Stimulated activated naive CD8-positive, alpha-beta T cell treated with anti-CD3 and anti-CD28 coated beads, Interleukin-15, Interleukin-2, amounts not matched to agents 100 ng/mL and 50 ng/mL, for 24 hours (primary cell): ENCODE measurements around the gene APCDD1L.

Experiments
- H3K27ac Mint-ChIP-seq: one replicate; pipeline ENCODE4 v1.8.0; 2021; ENCODE audit warnings: mild to moderate bottlenecking, mixed read lengths
- H3K27me3 Mint-ChIP-seq: one replicate; pipeline ENCODE4 v1.8.0; 2021; ENCODE audit warnings: mixed read lengths
- H3K36me3 Mint-ChIP-seq: one replicate; pipeline ENCODE4 v1.8.0; 2021; ENCODE audit warnings: low read depth, mixed read lengths
- H3K4me1 Mint-ChIP-seq: one replicate; pipeline ENCODE4 v1.8.0; 2021; ENCODE audit warnings: low read depth, mixed read lengths
- H3K4me3 Mint-ChIP-seq: one replicate; pipeline ENCODE4 v1.8.0; 2021; ENCODE audit warnings: mild to moderate bottlenecking, mixed read lengths
- H3K9me3 Mint-ChIP-seq: one replicate; pipeline ENCODE4 v1.8.0; 2021; ENCODE audit warnings: mixed read lengths

APCDD1L gene

GRCh38 chr20:58515233-58516212 lies at the start of gene APCDD1L:
TSS of gene APCDD1L (minus strand) at chr20:58515399. CDS start at chr20:58514707, 692 bp downstream.
- Mint-ChIP-seq H3K4me1 (peaks cover 4% of the 10 kb centered on the region), H3K4me3 (no peak within 1 kb of the TSS), H3K27ac (no peak within 1 kb of the TSS), H3K27me3 (peaks cover 51% of the 10 kb centered on the region), H3K9me3 (no peaks in the 10 kb centered on the region), H3K36me3 (no peaks in the 10 kb centered on the region)

- Mint-ChIP-seq H3K4me1 (no peaks in the 10 kb centered on the region), H3K4me3 (no peak overlapping the region), H3K36me3 (no peaks in the 10 kb centered on the region), H3K9me3 (no peaks in the 10 kb centered on the region), H3K27ac (no peak overlapping the region), H3K27me3 (peaks cover 14% of the 10 kb centered on the region)
Observed at GRCh38 chr20:58559368-58559729, 44.1 kb upstream of the APCDD1L start.

- no peak overlapping the region for H3K27ac Mint-ChIP-seq
- peaks cover 16% of the 10 kb centered on the region for H3K27me3 Mint-ChIP-seq
- no peak overlapping the region for H3K4me3 Mint-ChIP-seq
- no peaks in the 10 kb centered on the region for H3K9me3 Mint-ChIP-seq
- H3K4me1 Mint-ChIP-seq: no peaks in the 10 kb centered on the region
- no peaks in the 10 kb centered on the region for H3K36me3 Mint-ChIP-seq
Observed at GRCh38 chr20:58558486-58559367, 43.5 kb upstream of the APCDD1L start.

- H3K27ac Mint-ChIP-seq: no peak overlapping the region
- no peak overlapping the region for H3K4me3 Mint-ChIP-seq
- no peaks in the 10 kb centered on the region for H3K36me3 Mint-ChIP-seq
- peaks cover 16% of the 10 kb centered on the region for H3K27me3 Mint-ChIP-seq
- H3K4me1 Mint-ChIP-seq: no peaks in the 10 kb centered on the region
- no peaks in the 10 kb centered on the region for H3K9me3 Mint-ChIP-seq
Observed at GRCh38 chr20:58557733-58558342, 42.6 kb upstream of the APCDD1L start.

- no peaks in the 10 kb centered on the region for H3K36me3 Mint-ChIP-seq
- no peak overlapping the region for H3K27ac Mint-ChIP-seq
- peaks cover 16% of the 10 kb centered on the region for H3K27me3 Mint-ChIP-seq
Observed at GRCh38 chr20:58556961-58557360, 41.8 kb upstream of the APCDD1L start.

GRCh38 chr20:58555078-58555765 lies 40.0 kb upstream of the APCDD1L start:
- no peak overlapping the region for H3K4me3 Mint-ChIP-seq
- H3K9me3 Mint-ChIP-seq: no peaks in the 10 kb centered on the region
- H3K27me3 Mint-ChIP-seq: peaks cover 16% of the 10 kb centered on the region
- no peaks in the 10 kb centered on the region for H3K36me3 Mint-ChIP-seq
- no peaks in the 10 kb centered on the region for H3K4me1 Mint-ChIP-seq
- no peak overlapping the region for H3K27ac Mint-ChIP-seq

More at GRCh38 chr20:58556961-58557360, 41.8 kb upstream of the APCDD1L start:
- no peaks in the 10 kb centered on the region for H3K9me3 Mint-ChIP-seq
- H3K4me1 Mint-ChIP-seq: no peaks in the 10 kb centered on the region
- no peak overlapping the region for H3K4me3 Mint-ChIP-seq

- Mint-ChIP-seq H3K4me1 (no peaks in the 10 kb centered on the region), H3K36me3 (no peaks in the 10 kb centered on the region), H3K27me3 (peaks cover 16% of the 10 kb centered on the region), H3K4me3 (no peak overlapping the region), H3K27ac (no peak overlapping the region), H3K9me3 (no peaks in the 10 kb centered on the region)
Observed at GRCh38 chr20:58554541-58554940, 39.3 kb upstream of the APCDD1L start.

- no peak overlapping the region for H3K4me3 Mint-ChIP-seq
Observed at GRCh38 chr20:58553841-58554240, 38.6 kb upstream of the APCDD1L start.

GRCh38 chr20:58553166-58553696 lies 38.0 kb upstream of the APCDD1L start:
- H3K36me3 Mint-ChIP-seq: no peaks in the 10 kb centered on the region
- no peak overlapping the region for H3K4me3 Mint-ChIP-seq
- H3K9me3 Mint-ChIP-seq: no peaks in the 10 kb centered on the region
- H3K27me3 Mint-ChIP-seq: peaks cover 16% of the 10 kb centered on the region
- no peak overlapping the region for H3K27ac Mint-ChIP-seq
- H3K4me1 Mint-ChIP-seq: no peaks in the 10 kb centered on the region

More at GRCh38 chr20:58553841-58554240, 38.6 kb upstream of the APCDD1L start:
- H3K27me3 Mint-ChIP-seq: peaks cover 16% of the 10 kb centered on the region
- no peaks in the 10 kb centered on the region for H3K4me1 Mint-ChIP-seq
- H3K9me3 Mint-ChIP-seq: no peaks in the 10 kb centered on the region
- H3K27ac Mint-ChIP-seq: no peak overlapping the region
- no peaks in the 10 kb centered on the region for H3K36me3 Mint-ChIP-seq

- peaks cover 15% of the 10 kb centered on the region for H3K27me3 Mint-ChIP-seq
- H3K4me1 Mint-ChIP-seq: no peaks in the 10 kb centered on the region
- H3K36me3 Mint-ChIP-seq: no peaks in the 10 kb centered on the region
- no peak overlapping the region for H3K4me3 Mint-ChIP-seq
- no peak overlapping the region for H3K27ac Mint-ChIP-seq
- no peaks in the 10 kb centered on the region for H3K9me3 Mint-ChIP-seq
Observed at GRCh38 chr20:58552366-58552934, 37.3 kb upstream of the APCDD1L start.

- H3K27ac Mint-ChIP-seq: no peak overlapping the region
- no peaks in the 10 kb centered on the region for H3K4me1 Mint-ChIP-seq
- H3K4me3 Mint-ChIP-seq: no peak overlapping the region
Observed at GRCh38 chr20:58551631-58552030, 36.4 kb upstream of the APCDD1L start.

GRCh38 chr20:58550275-58551059 lies 35.3 kb upstream of the APCDD1L start:
- H3K9me3 Mint-ChIP-seq: no peaks in the 10 kb centered on the region
- no peak overlapping the region for H3K4me3 Mint-ChIP-seq
- peaks cover 8% of the 10 kb centered on the region for H3K27me3 Mint-ChIP-seq
- H3K36me3 Mint-ChIP-seq: no peaks in the 10 kb centered on the region
- no peak overlapping the region for H3K27ac Mint-ChIP-seq
- H3K4me1 Mint-ChIP-seq: no peaks in the 10 kb centered on the region

More at GRCh38 chr20:58551631-58552030, 36.4 kb upstream of the APCDD1L start:
- H3K36me3 Mint-ChIP-seq: no peaks in the 10 kb centered on the region
- no peaks in the 10 kb centered on the region for H3K9me3 Mint-ChIP-seq
- H3K27me3 Mint-ChIP-seq: peaks cover 9% of the 10 kb centered on the region
